ENCODE data around the gene CD300A.

CD300A gene

DNA sequence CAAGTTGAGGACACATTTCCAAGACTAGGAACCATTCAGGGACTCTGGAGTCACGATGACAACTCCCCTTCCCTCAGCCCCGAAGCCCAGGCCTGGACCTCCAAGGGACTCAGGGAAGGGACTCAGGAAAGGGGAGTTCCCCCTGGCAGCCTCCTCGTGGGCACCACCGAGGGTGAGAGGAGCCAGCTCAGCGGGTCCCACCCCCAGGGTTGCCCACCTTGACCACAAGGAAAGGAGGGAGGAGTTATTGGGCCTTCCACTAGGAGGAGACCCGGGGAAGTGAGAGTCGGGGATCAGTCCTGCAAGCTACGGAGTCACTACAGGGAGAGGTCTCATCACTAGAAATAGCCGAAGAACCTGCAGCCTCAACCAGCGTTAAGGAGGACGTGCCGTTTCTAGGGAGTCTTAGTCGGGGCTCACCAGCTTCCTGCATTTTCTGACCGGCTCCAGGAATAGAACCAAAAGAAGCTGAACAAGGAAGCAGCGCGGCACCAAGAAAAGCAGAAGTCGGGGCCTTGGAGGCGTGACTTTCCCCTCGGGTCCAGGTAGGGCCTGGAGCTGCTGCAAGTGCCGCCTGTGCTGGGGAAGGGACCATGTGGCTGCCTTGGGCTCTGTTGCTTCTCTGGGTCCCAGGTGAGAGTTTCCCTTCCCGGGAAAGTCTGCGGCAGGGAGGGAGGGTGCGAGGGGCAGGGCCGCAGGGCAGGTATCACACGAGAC lies at the start of gene CD300A:
Gene CD300A (plus strand): TSS at position 524 of the 717 bp plus-strand sequence. CDS start 70 bp downstream, at position 594.
- peak; percentile 63 for DNase-seq

- no peak for DNase-seq
Observed at GRCh38 chr17:74417178-74418045, 49.0 kb upstream of the CD300A start.

GRCh38 chr17:74419928-74420411 lies 46.5 kb upstream of the CD300A start:
- no peak for DNase-seq

- no peak for DNase-seq
Observed at GRCh38 chr17:74424117-74424516, 42.3 kb upstream of the CD300A start.

- DNase-seq = no peak
Observed at GRCh38 chr17:74424657-74425056, 41.8 kb upstream of the CD300A start.

GRCh38 chr17:74426551-74427047 lies 39.8 kb upstream of the CD300A start:
- DNase-seq = no peak

DNA sequence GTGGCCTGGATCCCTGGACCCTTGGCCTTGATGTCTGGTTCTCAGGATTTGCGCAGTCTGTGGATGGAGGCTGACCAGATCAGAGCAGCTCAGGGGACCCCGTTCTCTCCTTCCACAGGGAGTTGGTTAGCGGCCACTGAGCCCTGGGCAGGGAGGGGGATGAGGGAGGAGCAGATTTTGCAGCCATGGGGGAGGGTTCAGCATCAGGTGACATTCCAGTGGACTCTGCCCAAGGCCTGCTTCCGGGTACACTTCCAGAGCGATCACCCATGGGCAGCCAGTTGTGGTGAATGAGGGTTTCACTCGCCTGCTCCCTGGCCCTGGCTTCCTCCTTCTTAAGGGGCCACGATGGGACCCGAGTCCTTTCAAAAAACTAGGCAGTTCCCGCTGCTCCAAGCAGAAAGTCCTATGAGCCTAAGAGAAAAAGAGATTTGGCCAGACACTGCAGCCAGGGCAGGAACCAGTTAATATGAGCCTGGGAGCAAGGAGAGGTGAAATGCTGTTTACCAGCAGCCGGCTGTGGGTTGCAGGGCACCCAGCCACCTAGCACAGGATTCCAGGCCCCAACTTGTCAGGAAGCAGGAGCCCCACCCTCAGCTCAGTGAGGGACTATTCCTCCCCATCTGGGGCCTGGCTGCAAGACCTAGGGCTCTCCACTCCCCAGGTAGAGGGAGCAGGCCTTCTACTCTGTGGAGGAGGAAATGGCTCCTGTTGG lies 39.2 kb upstream of the CD300A start:
- DNase-seq = no peak

GRCh38 chr17:74427763-74428153 lies 38.7 kb upstream of the CD300A start:
- DNase-seq = no peak

GRCh38 chr17:74429604-74430384 lies 36.6 kb upstream of the CD300A start:
- DNase-seq = no peak

DNA sequence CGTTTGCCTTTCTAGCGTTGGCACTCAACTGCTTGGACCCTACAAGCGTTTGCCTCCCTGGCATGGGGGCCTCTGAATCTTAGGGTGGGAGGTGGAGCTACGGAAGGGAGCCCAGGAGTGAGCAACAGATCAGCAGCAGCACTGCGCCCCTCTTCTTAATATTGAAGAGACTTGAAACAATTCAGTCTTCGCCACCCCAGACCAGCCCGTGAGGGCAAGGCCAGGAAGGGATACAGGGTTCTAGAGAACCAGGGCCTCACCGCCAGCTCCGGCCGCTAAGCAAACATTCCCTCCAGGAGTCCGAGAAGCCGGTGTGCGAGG lies 36.1 kb upstream of the CD300A start:
- DNase-seq = no peak

DNA sequence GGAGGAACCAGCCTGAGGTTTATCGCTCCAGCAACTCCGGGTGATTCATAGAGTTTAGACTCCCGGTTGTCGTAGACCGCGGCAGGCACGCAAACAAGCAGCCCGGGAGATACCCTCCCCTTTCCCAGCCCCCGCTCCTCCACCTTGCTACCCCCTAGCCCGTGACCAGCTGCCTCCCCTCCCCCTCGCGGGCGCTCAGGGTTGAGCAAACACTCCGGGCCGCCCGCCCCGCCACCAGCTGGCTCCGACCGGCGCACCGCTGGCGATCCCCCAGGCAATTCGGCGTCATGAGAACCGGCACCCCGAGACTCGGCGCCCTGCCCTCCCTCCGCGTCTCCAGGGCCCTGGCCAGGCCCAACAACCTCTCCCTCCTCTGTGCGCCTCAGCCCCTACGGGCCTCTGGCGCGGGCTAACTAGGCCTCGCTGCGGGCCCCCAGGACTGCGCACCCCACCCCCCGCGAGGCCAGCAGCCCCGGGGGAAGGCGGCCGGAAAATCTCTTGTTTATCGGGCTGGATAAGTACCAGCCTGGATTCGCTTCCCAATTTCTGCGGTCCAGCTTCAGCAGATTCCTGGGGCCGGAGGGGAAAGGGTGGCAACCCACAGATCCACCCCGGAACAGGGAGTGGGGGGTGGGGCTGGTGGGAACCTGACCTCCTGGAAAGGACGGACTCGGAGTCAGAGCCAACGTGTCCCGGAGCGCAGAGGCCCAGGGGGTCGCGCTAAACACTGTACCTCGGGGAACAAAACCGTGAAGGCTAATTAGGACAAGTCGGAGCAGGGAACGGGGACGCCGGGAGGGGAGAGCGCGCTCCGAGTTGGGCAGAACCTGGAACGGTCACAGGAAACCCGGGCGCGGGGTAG lies 35.5 kb upstream of the CD300A start:
- peak; percentile 36 for DNase-seq

- peak; percentile 57 for DNase-seq
Observed at GRCh38 chr17:74431568-74432423, 34.6 kb upstream of the CD300A start, which contains the start of gene GPRC5C. Gene GPRC5C (plus strand): TSS chr17:74432088. CDS start chr17:74439777, 7,689 bp downstream.

- DNase-seq = no peak
Observed at GRCh38 chr17:74432424-74432690, 34.1 kb upstream of the CD300A start.

- no peak for DNase-seq
Observed at GRCh38 chr17:74432766-74433391, 33.6 kb upstream of the CD300A start.

DNA sequence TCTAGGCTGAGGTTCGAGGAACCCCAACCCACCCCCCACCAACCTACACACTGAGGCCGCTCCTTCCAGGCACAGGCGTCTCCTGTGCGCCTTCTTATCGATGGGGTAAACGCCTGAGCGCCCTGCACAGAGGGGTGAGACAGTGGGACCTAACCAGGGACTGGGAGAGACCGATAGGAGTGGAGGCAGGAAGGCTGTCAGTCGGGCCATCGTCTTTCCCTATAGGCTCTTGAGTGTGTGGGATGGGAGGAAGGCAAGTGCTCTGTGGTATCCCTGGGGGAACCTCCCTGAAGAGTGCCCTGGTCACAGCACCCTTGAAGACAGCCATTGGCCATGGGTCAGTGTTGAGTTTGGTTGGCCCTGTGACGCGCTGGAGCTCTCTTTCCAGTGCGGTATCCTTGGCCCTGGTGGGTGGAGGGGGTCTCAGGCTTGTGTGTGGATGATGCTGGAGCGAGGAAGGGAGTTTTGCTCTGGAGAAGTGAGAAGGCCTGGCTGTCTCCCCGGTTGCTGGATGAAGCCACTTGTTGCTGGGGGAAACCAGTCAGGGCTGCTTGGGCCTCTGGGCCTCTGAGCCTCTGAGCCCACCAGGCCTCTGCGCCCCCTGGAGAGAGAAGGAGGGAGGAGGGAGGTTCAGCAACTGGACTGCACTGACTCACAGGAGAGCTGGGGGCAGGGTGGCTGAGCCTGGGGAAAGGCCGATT lies 32.9 kb upstream of the CD300A start:
- DNase-seq = no peak

GRCh38 chr17:74435775-74436359 lies 30.6 kb upstream of the CD300A start:
- no peak for DNase-seq

- DNase-seq = peak; percentile 42
Observed at GRCh38 chr17:74437702-74438101, 28.7 kb upstream of the CD300A start.

DNA sequence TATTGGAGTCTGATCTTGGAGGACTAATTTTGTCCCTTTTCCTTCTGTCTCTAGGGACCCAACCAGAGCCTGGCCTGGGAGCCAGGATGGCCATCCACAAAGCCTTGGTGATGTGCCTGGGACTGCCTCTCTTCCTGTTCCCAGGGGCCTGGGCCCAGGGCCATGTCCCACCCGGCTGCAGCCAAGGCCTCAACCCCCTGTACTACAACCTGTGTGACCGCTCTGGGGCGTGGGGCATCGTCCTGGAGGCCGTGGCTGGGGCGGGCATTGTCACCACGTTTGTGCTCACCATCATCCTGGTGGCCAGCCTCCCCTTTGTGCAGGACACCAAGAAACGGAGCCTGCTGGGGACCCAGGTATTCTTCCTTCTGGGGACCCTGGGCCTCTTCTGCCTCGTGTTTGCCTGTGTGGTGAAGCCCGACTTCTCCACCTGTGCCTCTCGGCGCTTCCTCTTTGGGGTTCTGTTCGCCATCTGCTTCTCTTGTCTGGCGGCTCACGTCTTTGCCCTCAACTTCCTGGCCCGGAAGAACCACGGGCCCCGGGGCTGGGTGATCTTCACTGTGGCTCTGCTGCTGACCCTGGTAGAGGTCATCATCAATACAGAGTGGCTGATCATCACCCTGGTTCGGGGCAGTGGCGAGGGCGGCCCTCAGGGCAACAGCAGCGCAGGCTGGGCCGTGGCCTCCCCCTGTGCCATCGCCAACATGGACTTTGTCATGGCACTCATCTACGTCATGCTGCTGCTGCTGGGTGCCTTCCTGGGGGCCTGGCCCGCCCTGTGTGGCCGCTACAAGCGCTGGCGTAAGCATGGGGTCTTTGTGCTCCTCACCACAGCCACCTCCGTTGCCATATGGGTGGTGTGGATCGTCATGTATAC lies 26.5 kb upstream of the CD300A start:
- DNase-seq = no peak

Measured in hematopoietic multipotent progenitor cell treated with erythropoietin and hydrocortisone succinate and interleukin-3 and kit ligand, for 6 days (in vitro differentiated cells).